Measurements from ENCODE around the gene KANK4. TPM values are rescaled to one million over a fixed set of nuclear protein-coding genes. Genes with fewer than 3 reads are reported as not detected.

The KANK4 gene
- total and polyA plus RNA-seq, 2 of the 8 experiments (the other 6 are each of a cell fraction or from before 2014, with no cell fraction given): 0.22 to 0.26 TPM

DNA sequence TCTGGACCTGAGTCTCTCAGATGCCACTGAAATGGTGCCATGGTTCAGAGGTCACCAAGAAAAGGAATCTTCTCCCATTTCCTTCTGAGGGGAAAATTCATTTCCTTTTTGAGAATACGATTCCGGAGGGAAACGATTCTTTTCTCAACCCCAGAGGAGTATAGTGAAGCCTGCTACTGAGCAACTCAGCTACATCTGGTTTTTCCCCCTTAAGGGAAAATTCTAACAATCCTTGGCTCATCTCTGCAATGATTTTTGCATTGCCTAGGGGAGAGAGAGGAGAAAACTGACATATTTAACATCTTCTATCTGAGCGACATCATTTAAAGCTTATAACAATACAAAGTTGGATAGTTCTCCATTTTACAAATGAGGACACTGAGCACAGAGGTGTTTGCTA lies 22.4 kb upstream of the KANK4 start:
- no peak overlapping the region for H3K56ac ChIP-seq (replicated peaks; ENCODE audit: insufficient read length, low read depth, low read length)
- no peak overlapping the region for H4K5ac ChIP-seq (ENCODE audit: insufficient read length, low read depth, low read length)
- H3K23ac ChIP-seq (ENCODE audit: insufficient read length): no peak overlapping the region
- H3K27ac ChIP-seq (ENCODE audit: low read depth, low read length): no peak overlapping the region
- H3K4ac ChIP-seq (replicated peaks; ENCODE audit: insufficient read length, low read depth, low read length): no peak overlapping the region
- no peak overlapping the region for H2BK20ac ChIP-seq (ENCODE audit: low read length)
- H2AFZ ChIP-seq (ENCODE audit: low read length): no peak overlapping the region
- no peak overlapping the region for H2BK15ac ChIP-seq (ENCODE audit: low read length)
- H3K9me3 ChIP-seq (ENCODE audit: insufficient read depth in 2 of 2, low read depth in 1 of 2, low read length in 1 of 2): no peaks in the 10 kb centered on the region
- H2BK5ac ChIP-seq (ENCODE audit: low read depth, low read length): no peak overlapping the region
- no peak overlapping the region for H3K4me2 ChIP-seq (ENCODE audit: insufficient read depth in 1 of 2, low read depth in 2 of 2, low read length in 2 of 2)
- no peak overlapping the region for H2BK120ac ChIP-seq (replicated peaks; ENCODE audit: low read depth, low read length)
- ChIA-PET POLR2A (ENCODE audit: partially characterized antibody) (interaction anchor here (1.4 kb wide), 1 partner anchor 134 kb away, joined by 3 read pairs; no protein-coding TSS in a partner anchor), CTCF (ENCODE audit: partially characterized antibody) (interaction anchor here (0.7 kb wide), 1 partner anchor 50 kb away, joined by 3 read pairs; no protein-coding TSS in a partner anchor)
- no peaks in the 10 kb centered on the region; a peak in 1 of 4 replicates for H3K79me2 ChIP-seq (ENCODE audit: control insufficient read depth in 1 of 2, insufficient read depth in 2 of 2, low read length in 2 of 2)
- H3K36me3 ChIP-seq (ENCODE audit: control insufficient read depth in 2 of 4, insufficient read depth in 4 of 4, low read length in 3 of 4): no peaks in the 10 kb centered on the region
- H4K8ac ChIP-seq (ENCODE audit: extremely low read depth, insufficient read depth, low read length): no peak overlapping the region
- H3K79me1 ChIP-seq (ENCODE audit: low read depth, low read length): no peaks in the 10 kb centered on the region
- DNase-seq (ENCODE audit: low read depth in 1 of 2, low spot score in 2 of 2): no peak
- H3K4me1 ChIP-seq (replicated peaks in 1 of 4; ENCODE audit: control insufficient read depth in 3 of 4, insufficient read depth in 4 of 4, low read length in 3 of 4): peaks cover 0 to 16% (median 6%) of the 10 kb centered on the region in 4 experiments; a peak in 6 of 7 replicates
- no peaks in the 10 kb centered on the region for H4K20me1 ChIP-seq (replicated peaks in 1 of 2; ENCODE audit: control insufficient read depth in 1 of 2, insufficient read depth in 2 of 2, low read length in 2 of 2)
- WGBS, 2 experiments (ENCODE audit: extremely low coverage in 1 of 2, insufficient coverage in 1 of 2, insufficient read length in 1 of 2, insufficient replicate concordance in 2 of 2, low coverage in 1 of 2, low lambda C conversion rate in 2 of 2, missing lambda C conversion rate in 1 of 2): 93% methylated on average over 4 of the region's 4 CpGs; no CpG with 5 or more reads in 1 of the 2 experiments
- peaks cover 6% of the 10 kb centered on the region; the same call in 1 of the 2 replicates for H3K23me2 ChIP-seq (ENCODE audit: low read depth, low read length)
- H2BK12ac ChIP-seq (ENCODE audit: low read depth, low read length): no peak overlapping the region
- no peaks in the 10 kb centered on the region for H3K27me3 ChIP-seq (replicated peaks in 1 of 4; ENCODE audit: control insufficient read depth in 3 of 4, extremely low read depth in 1 of 4, insufficient read depth in 3 of 4, low read length in 3 of 4)
- H3K14ac ChIP-seq (ENCODE audit: insufficient read length): no peak overlapping the region
- H2AK5ac ChIP-seq (ENCODE audit: low read depth, low read length): no peak overlapping the region
- no peak overlapping the region for H3K9ac ChIP-seq (replicated peaks in 1 of 4; ENCODE audit: extremely low read depth in 1 of 4, low read depth in 3 of 4, low read length in 3 of 4)
- H3K18ac ChIP-seq (ENCODE audit: extremely low read depth, low read length): no peak overlapping the region
- no peak overlapping the region for H3K4me3 ChIP-seq (ENCODE audit: extremely low read depth in 1 of 4, insufficient read depth in 2 of 4, low read depth in 3 of 4, low read length in 4 of 4)
- no peak for FAIRE-seq
- no peak overlapping the region for H4K91ac ChIP-seq (replicated peaks; ENCODE audit: insufficient read length, low read length)
- TF ChIP-seq GTF2F1 (IDR thresholded peaks at IDR 0.05; ENCODE audit: borderline replicate concordance, low read depth, low read length) (no peak), RXRA (IDR thresholded peaks at IDR 0.05; ENCODE audit: insufficient read depth, low read depth, low read length) (no peak), TAF1 (IDR thresholded peaks at IDR 0.05; ENCODE audit: low read depth, low read length) (no peak), SP2 (IDR thresholded peaks at IDR 0.05; ENCODE audit: low read length) (no peak), CREB1 (IDR thresholded peaks at IDR 0.05) (no peak), EZH2 (IDR thresholded peaks at IDR 0.05; ENCODE audit: low read depth, low read length, severe bottlenecking) (no peak), KDM5A (IDR thresholded peaks at IDR 0.05; ENCODE audit: low read length) (no peak), KDM1A (IDR thresholded peaks at IDR 0.05; ENCODE audit: borderline replicate concordance, low read length) (no peak), RAD21 (IDR thresholded peaks at IDR 0.05 in 1 of 2, conservative IDR thresholded peaks at IDR 0.05 in 1 of 2; ENCODE audit: low read depth in 2 of 2, low read length in 2 of 2) (no peak)
- TF ChIP-seq, protein P1, sequence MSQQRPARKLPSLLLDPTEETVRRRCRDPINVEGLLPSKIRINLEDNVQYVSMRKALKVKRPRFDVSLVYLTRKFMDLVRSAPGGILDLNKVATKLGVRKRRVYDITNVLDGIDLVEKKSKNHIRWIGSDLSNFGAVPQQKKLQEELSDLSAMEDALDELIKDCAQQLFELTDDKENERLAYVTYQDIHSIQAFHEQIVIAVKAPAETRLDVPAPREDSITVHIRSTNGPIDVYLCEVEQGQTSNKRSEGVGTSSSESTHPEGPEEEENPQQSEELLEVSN (IDR thresholded peaks at IDR 0.05): no peak
- TF ChIP-seq, protein P2, sequence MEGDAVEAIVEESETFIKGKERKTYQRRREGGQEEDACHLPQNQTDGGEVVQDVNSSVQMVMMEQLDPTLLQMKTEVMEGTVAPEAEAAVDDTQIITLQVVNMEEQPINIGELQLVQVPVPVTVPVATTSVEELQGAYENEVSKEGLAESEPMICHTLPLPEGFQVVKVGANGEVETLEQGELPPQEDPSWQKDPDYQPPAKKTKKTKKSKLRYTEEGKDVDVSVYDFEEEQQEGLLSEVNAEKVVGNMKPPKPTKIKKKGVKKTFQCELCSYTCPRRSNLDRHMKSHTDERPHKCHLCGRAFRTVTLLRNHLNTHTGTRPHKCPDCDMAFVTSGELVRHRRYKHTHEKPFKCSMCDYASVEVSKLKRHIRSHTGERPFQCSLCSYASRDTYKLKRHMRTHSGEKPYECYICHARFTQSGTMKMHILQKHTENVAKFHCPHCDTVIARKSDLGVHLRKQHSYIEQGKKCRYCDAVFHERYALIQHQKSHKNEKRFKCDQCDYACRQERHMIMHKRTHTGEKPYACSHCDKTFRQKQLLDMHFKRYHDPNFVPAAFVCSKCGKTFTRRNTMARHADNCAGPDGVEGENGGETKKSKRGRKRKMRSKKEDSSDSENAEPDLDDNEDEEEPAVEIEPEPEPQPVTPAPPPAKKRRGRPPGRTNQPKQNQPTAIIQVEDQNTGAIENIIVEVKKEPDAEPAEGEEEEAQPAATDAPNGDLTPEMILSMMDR (IDR thresholded peaks at IDR 0.05; ENCODE audit: control extremely low read depth in 1 of 3, insufficient read depth in 1 of 3, low read depth in 1 of 3, low read length in 3 of 3): no peak

All from H1 (cell line).